GM21515 (cell line): ENCODE measurements around the gene ATP5PB.
A peak's percentile ranks its signal among the peaks of the same experiment; 100 is the strongest.

Source experiments
- ATAC-seq: cut with Tn5 transposase; IDR thresholded peaks from one replicate; pipeline ENCODE4 v1.9.1; 2021; ENCODE audit not compliant: unreplicated experiment

The ATP5PB gene

DNA sequence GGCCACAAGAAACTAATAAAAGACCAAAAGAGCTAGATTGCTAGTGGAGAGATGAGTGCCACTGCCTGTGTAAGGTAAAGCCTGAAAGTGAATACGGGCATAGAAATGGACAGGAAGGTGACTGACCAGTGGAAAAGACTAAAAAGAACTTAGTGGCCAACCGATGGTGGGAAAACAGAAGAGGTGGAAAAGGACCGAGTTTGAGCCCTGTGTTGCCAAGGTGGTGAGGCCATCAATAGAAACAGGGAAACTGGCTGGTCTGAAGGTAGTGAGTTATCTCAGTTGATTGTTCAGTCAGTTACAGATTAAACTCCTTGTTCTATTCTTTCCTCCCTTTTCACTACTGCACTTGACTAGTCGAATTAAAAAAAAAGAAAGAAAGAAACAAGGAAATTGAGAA is 2.7 kb upstream of the ATP5PB start:
- ATAC-seq: no peak

DNA sequence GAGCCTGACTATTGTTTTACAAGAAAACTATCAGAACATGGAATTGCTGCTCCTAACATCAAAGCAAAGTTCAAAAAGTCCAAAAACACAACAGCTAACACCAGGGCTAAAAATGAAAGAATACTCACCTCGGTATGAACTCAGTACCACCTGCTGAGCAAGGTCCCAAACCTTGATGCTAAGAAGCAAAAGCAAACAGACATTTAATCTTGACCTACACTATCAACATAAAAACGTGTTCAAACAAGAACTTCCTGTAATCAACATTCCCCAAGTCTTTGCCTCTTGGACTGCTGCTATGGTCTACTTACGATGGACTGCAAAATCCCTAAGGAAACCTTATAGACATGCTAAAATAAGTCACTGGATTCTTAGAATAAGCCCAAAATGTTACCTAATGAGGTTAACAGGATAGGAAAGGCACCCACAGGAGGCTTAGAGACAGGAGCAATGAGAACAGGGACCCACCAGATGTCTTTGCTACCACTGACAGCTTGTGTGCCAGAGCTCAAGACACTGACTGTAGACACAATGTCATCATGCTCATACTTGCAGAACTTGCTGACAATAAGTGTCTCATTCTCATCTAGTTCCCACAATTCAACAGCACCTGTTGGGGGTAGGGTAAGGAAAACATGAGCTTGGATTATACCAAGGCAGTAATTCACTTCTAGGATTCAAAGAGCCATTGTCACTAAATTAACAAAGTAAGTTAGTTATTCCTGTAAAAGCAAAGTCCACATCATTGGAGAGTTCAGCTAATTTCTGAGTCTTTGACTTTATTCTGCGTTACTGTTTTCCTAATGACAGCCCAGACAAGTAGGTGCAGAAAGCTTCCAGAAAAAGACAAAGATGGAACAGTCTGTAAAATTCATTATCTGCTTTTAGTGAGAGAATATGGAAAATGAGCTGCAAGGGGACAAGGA is 2.0 kb upstream of the ATP5PB start:
- ATAC-seq: no peak

DNA sequence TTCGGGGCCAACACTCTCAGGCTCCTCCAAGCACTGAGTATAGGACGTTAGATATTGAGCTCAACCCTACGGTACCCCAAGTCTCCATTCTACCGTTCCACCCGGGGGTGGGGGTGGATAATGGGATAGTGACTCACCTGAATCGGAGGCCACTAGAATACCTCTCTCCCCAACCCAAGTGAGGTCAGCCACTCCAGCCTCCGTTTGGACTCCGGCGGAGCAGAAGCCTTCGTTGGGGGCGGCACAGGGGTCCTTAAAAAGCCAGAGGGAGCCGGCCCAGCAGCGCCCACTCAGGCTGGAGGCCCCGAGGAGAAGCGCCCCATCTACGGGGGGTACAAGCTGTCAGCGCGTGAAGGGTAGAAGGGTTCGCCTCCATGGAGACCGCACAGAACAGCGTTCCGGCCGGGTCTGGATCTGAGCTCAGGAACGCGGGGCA is 764 bp upstream of the ATP5PB start:
- ATAC-seq: peak; percentile 9

DNA sequence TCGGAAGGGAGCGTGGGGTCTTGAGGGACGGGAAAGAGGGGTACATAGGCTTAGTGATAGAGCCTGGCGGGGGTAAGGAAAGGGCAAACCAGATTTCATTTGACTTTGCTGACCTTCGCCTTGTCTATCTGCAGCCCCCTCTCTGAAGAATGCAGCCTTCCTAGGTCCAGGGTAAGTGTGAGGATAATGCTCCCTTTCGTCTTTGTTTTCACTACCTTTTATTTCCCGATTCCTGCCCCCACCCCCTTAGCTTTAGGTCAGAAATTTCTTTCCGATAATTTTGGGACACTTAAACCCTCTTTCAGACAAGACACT is 396 bp downstream of the ATP5PB start:
- no peak for ATAC-seq

DNA sequence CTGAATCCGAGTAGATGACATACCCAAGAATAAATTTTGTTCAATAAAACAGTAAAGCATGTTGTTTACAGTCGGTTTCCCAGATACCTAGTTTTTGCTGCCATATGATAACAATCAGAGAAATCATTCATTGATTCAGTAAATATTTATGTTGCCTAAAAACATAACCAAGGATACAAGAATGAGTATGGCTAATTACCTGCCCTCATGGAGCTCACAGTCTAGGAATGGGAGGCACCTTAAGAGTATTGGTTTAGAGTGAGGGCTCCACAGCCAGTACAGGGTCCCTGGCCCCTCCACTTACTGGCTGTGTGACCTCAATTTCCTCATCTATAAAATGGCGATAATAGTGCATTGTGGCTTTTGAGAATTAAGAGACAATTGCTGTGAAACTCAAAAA is 921 bp downstream of the ATP5PB start:
- no peak for ATAC-seq

DNA sequence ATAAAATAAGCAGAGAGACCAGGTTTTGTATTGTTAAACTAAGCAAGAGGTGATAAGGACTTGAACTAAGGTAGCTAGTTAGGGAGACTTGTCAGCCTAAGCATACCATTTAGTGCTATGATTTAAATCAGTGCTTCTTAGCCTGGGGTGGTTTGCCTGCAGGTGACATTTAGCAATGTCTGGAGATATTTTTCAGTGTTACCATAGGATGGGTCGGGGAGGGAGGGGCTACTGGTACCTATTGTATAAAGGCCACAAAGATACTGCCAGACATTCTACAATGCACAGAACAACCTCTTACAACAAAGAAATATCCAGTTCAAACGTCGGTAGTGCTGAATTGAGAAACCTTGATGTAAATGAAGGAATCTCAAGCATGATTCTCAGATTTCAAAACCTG is 3.3 kb downstream of the ATP5PB start:
- no peak for ATAC-seq

DNA sequence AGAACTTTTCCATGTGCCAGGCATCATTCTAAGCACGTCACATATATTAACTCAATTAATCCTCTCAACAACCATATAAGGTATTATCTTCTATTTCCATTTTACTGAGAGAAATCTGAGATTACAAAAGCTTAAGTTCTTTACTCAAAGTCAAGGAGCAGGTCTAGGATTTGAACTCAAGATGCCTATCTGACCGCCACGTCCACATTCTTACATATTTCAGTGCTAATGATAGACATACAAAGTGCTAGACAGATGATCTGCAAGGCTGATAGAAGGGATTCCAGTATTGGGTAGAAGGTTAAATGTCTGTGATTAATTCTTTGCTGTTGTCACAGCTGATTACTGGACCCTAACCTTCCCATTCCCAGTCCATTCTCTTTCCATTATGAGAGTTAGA is 4.4 kb downstream of the ATP5PB start:
- no peak for ATAC-seq

DNA sequence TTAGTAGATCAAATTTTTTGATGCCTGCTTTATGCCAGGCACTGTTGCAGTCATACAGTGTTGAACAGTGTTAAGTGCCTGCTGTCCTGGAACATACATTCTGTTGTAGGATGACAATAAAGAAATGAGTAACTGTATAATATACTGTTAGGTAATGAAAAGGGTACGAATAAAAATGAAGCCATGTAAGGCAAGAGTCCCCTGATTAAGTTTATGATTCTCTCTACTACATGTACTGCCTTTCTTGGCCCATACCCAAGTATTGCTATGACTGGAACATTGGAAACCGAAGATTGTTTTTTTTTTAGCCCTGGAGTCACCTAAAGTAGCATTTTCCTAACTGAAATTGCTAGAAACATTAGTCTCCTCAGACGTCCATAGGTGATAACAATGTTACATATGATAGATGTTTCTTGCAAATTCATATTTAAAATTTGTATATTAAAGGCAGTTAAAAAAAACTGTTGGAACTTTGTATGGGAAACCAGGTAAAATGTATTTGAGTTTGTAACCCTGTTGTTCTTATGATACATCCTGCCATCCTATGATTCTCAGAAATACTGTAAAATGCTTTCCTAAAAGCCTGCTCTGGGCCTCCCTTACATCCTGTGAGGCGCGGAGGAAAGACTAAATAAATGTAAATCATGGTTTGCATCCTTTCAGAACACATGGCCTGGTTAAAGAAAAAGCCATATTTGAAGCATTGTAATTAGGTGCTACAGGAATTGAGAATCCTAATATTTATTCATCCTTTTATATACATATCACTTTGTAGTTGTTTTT is 5.8 kb downstream of the ATP5PB start:
- ATAC-seq: no peak

DNA sequence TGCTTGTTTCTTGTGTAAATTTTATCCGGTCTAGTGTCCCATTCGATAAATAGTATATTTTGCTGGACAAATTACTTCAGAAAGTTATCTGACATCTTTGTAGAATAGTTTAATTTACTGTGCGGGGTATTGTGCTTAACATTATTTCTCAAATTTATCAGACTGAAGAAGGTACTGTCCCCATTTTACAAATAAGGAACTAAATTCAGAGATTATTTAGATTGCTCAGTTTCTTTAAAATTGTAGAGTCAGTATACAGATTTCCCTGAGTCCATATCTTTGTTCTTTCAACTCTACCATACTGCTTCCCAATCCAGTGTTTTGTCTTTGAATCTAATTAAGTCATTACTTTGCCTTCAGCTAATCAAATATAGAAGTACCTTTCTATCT is 6.4 kb downstream of the ATP5PB start:
- ATAC-seq: no peak

DNA sequence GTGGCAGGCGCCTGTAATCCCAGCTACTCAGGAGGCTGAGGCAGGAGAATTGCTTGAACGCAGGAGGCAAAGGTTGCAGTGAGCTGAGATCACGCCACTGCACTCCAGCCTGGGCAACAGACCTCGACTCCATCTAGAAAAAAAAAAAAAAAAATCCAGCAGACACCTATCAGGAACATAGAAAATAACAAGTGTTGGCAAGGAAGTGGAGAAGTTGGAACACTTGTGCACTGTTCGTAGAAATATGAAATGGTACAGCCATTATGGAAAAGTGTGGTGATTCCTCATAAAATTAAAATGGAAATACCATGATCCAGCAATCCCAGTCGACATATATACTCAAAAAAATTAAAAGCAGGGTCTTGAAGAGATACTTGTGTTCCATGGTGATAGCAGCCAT is 12.5 kb downstream of the ATP5PB start:
- ATAC-seq: no peak

DNA sequence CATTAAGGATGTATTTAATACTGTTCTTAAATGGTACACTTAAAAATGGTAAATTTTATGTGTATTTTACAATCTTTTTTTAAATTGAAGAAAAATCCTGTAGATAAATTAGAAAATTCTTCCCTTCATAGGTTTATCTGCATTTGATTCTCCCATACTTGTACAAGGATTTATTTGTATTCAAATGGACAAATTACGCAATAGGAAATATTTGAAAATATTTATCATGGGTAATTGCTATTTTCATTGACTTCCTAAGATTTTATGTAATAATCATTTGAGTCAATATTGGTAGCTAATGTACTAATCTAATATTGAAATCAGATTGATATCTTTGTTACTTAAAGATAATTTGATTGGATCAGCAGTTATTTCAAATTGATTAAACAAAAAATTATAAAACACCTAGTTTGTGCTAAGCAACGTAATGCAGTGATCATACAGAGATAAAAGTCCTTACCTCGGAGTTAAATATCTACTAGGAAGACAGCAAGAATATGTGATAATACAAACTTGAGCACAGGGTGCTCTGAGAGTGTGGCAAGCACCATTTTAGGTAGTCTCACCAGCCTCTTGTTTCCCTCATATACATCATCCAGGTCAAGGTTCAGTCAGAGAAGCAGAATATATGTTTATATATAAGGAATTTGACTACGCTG is 13.2 kb downstream of the ATP5PB start:
- no peak for ATAC-seq

DNA sequence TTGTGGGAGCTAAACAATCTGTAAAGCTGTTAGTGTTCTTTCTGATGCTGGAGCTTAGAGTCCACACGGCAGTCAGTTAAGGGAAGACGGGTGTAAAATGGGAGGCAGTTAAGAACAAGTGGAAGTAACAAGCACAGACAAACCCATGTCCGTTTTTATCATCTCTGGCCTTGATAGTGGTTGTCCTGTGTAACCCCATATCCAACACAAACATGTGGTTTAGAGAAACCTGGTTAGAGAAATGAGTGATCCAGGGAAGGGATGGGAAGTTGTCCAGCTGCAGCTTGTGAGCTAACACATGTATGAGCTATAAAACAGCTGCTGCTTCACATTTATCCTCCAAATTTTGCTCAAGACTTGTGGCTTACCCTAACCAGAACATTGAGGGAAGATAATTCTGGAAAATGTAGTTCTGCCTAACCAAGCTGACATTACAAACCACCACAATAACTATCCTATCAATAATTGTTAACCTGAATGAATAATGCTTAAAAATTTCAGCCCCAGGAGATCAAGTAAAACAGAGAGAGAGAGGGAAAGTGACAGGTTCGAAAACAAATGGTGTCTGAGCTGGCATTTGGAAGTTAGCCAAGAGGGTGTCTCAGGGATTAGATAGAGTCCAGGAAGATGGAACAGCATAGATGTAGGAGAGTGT is 13.9 kb downstream of the ATP5PB start:
- ATAC-seq: no peak

DNA sequence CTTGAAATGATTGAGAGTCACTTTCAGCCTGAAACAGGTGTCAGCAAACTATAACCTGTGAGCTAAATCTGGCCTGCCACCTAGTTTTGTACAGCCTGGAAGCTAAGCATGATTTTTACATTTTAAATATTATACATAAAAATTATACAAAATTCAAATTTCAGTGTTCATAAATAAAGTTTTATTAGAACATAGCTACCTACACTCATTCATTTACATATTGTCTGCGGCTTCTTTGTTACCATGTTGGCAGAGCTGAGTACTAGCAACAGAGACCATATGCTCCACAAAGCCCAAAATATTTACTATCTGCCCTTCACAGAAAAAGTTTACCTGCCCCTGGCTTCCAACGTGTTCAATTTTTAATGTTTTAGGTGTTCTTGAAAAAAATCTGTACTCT is 16.5 kb downstream of the ATP5PB start:
- no peak for ATAC-seq

DNA sequence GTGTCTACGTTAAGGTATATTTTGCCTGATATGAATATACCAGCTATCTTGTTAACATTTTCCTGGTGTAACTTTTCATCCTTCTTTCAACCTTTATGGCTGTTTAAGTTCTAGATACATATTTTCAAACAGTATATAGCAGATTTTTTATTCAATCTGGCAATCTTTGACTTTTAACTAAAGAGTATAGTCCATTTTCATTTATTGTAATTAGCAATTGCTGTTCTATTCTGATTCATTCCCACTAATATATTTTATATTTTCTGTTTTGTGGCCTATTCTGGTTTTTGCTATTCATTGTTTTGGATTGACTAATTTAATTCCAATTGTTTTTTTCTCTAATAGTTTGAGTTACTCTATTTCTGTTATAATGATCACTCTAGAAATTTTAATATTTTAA is 17.2 kb downstream of the ATP5PB start:
- no peak for ATAC-seq

DNA sequence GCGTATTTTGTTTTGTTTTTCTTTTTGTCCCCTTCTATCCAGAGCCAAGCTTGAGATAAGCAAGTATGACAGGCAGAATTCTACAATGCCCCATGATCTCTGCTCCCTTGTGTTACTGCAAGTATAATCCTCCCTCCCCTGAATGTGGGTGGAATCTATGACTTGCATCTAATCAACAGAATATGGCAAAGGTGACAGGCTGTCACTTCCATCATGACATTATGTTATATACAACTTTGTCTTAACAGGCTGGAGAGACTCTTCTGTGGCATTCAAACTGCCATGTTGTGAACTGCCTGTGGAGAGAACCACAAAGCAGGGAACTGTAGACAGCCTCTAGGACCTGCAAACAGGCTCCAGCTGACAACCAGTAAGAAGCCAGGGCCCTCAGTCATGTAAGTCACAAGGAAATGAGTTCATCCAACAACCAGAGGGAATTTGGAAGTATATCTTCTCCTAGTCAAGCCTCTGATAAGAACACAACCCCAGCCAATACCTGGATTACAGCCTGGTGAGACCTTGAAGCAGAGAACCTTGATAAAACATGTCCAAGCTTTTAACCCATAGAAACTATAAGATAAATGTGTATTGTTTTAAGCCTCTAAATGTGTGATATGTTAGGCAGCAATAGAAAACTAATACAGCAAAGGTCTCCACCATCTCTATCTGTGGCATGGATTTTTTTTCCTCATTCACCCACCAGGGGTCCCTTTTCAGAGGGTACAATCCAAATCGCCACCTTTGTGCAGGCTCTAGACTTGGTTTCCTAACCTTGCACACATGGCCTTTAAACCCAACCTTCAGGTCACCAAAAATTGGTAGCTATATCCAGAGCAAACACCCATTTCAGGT is 18.8 kb downstream of the ATP5PB start:
- no peak for ATAC-seq

DNA sequence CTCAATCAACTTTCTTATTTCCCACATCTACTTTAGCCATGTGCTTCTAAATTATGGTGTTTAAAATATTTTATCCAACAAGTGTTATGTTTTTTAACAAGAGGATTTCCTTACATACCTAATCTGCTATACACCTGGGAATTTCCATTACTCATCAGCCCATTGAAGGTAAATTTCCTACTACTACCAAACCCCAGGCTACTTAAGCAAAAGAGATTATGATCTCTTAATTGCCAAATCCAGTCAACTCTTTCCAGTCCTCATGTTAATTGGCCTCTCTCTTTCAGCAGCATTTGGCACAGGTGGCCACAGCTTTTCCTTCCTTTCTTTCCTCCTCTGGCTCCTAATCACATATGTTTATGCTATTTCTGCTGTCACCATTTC is 19.4 kb downstream of the ATP5PB start:
- no peak for ATAC-seq

DNA sequence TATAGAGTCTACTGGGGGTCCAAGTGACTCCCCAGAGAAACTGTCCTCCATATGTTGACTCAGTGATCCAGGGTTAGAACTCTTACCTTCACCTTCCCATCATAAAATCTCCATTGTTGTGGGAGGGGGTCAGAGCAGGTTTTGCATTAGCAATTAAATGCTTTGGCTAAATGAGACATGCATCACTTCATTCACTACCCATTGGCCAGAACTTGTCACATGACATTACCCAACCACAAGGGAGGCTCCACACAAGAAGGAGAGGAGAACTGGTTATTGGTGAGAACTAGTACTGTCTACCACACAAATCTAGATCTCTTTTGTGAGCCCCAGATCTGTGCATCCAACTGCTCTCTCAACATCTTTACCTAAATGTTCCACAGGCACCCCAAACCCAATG is 20.3 kb downstream of the ATP5PB start:
- ATAC-seq: no peak

DNA sequence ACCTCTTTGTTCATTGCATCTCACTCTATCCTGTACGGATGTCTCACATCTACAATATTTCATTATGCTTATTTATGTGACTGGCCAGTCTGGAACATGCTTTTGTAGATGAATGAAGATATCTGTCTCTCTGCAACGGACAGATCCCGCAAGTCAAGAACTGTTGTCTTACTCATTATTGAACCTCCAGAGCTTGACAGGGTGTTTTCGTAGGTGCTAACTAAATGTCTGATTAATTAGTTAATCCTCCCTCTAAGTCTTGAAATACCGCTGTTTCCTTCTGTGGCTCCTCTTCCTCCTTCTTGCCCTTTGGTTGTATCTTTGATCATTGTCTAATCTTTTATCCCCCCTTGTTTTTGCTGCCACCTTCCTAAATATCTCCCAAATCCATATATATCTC is 21.3 kb downstream of the ATP5PB start:
- no peak for ATAC-seq

DNA sequence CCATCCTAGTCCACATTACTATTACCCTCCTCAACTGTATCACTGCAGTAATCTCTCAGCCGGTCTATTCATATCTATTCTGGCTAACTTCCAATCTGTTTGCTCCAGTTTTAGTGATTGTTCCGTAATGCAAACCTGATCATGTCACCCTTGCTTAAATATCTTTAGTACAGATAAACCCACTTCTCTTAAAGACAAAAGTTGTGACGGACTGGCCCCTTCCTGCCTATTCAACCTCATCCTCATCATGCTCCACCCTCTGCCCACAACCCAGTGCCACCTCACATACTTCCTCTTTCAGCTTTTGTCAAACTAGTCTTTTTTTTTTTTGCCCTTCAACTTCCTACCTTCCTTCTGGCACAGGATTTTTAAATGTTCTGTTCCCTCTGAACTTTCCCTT is 21.7 kb downstream of the ATP5PB start:
- ATAC-seq: no peak

DNA sequence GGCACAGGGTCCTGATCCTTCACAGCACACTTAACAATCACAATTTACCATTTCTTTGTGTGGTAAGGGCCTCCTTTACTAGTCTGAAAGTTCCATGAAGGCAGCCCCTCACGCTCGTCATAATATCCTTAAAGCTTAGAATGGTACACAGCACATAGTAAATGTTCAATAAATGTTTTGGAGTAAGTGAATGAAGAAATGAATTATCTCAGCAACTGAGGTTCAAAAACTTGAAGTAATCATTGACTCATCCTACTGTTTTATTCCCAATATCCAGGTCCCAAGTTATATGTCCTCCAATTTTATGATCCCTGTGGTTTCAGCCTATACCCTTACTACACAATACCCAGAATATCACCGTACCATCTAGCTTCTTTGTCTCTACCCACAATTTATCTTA is 22.3 kb downstream of the ATP5PB start:
- ATAC-seq: no peak

DNA sequence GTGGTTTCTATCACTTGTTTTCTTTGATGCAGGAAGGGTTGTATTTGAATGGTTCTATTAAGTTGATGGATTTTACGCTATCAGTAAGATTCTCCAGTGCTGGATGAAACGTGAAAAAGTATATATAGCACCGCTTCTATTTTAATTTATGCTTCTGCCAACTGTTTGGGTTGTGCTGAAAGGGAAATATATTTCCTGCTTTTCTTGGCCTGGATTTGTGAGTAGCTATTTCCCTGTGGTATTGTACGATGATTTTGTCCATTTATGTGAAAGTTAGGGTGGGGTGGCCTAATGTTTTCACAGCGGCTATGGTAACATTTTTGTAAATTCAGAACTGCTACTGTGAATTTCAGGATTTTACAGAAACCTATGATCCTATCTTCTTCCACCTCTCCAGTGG is 24.8 kb downstream of the ATP5PB start:
- no peak for ATAC-seq
